Measurements from ENCODE around the gene CFAP410. TPM values are rescaled to one million over a fixed set of nuclear protein-coding genes. Genes with fewer than 3 reads are reported as not detected.

Gene CFAP410
- total and polyA plus RNA-seq, 10 donors = 26.2 to 79.8 (median 33.0) TPM

DNA sequence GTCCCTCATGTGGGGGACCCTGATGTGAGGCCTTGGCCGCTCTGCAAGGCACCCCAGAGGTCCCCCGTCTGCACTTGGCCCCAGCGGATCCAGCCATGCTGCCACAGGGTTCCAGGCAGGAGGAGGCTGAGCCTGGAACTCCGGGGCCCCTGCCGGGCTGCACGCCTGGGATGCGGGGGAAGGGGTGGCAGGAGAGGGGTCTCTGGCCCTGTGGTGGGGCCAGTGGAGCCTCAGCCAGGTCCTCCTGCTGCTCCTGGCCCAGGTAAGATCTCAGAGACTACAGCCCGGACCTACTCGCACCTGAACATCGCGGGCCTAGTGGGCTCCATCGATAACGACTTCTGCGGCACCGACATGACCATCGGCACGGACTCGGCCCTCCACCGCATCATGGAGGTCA, 26.5 kb downstream of the CFAP410 start:
- peaks cover 0 to 100% (median 72%) of the 10 kb centered on the region in 6 donors for H3K36me3 ChIP-seq
- intact Hi-C loops (cut with DNase I; ENCODE audit: low total_unique reads) = no loop called here
- no peak for DNase-seq
- H3K4me1 ChIP-seq = peaks cover 0 to 6% (median 0%) of the 10 kb centered on the region in 6 donors
- no peak overlapping the region for H3K4me3 ChIP-seq
- WGBS, 5 donors = 90 to 100% (median 97%) methylated on average over 9 to 19 of the region's 19 CpGs
- H3K27me3 ChIP-seq (replicated peaks in 1 of 7) = no peaks in the 10 kb centered on the region
- H3K9me3 ChIP-seq = no peaks in the 10 kb centered on the region
- TF ChIP-seq POLR2AphosphoS5 (IDR thresholded peaks at IDR 0.05) (no peak), POLR2A (IDR thresholded peaks at IDR 0.05) (no peak)
- TF ChIP-seq, protein P1, sequence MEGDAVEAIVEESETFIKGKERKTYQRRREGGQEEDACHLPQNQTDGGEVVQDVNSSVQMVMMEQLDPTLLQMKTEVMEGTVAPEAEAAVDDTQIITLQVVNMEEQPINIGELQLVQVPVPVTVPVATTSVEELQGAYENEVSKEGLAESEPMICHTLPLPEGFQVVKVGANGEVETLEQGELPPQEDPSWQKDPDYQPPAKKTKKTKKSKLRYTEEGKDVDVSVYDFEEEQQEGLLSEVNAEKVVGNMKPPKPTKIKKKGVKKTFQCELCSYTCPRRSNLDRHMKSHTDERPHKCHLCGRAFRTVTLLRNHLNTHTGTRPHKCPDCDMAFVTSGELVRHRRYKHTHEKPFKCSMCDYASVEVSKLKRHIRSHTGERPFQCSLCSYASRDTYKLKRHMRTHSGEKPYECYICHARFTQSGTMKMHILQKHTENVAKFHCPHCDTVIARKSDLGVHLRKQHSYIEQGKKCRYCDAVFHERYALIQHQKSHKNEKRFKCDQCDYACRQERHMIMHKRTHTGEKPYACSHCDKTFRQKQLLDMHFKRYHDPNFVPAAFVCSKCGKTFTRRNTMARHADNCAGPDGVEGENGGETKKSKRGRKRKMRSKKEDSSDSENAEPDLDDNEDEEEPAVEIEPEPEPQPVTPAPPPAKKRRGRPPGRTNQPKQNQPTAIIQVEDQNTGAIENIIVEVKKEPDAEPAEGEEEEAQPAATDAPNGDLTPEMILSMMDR (IDR thresholded peaks at IDR 0.05 in 8 of 11, conservative IDR thresholded peaks at IDR 0.05 in 3 of 11) = no peak
- no peak overlapping the region for H3K27ac ChIP-seq

DNA sequence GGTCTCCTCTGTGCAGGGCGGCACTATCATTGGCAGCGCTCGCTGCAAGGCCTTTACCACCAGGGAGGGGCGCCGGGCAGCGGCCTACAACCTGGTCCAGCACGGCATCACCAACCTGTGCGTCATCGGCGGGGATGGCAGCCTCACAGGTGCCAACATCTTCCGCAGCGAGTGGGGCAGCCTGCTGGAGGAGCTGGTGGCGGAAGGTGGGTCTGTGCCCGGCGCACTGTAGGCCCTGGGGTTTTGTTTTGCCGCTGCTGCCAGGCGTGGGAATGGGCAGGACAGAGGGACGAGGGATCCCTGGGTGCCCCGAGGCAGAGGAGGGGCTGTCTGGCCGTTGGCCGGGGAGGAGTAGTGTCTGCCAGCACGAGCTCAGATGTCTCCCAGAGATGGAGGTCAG, 27.1 kb downstream of the CFAP410 start:
- TF ChIP-seq POLR2A (IDR thresholded peaks at IDR 0.05) (no peak), POLR2AphosphoS5 (IDR thresholded peaks at IDR 0.05) (peak in 1 of 3 donors; percentile 9)
- TF ChIP-seq, protein P1 (IDR thresholded peaks at IDR 0.05 in 8 of 11, conservative IDR thresholded peaks at IDR 0.05 in 3 of 11) = no peak
- DNase-seq = no peak
- WGBS, 5 donors = 93 to 96% (median 95%) methylated on average over 21 to 22 of the region's 22 CpGs
- Histone ChIP-seq H3K27ac (no peak overlapping the region), H3K27me3 (replicated peaks in 1 of 7) (no peaks in the 10 kb centered on the region), H3K4me3 (no peak overlapping the region), H3K4me1 (peaks cover 0 to 6% (median 0%) of the 10 kb centered on the region in 6 donors), H3K36me3 (peaks cover 0 to 100% (median 72%) of the 10 kb centered on the region in 6 donors), H3K9me3 (no peaks in the 10 kb centered on the region)
- intact Hi-C loops (cut with DNase I; ENCODE audit: low total_unique reads) = no loop called here

DNA sequence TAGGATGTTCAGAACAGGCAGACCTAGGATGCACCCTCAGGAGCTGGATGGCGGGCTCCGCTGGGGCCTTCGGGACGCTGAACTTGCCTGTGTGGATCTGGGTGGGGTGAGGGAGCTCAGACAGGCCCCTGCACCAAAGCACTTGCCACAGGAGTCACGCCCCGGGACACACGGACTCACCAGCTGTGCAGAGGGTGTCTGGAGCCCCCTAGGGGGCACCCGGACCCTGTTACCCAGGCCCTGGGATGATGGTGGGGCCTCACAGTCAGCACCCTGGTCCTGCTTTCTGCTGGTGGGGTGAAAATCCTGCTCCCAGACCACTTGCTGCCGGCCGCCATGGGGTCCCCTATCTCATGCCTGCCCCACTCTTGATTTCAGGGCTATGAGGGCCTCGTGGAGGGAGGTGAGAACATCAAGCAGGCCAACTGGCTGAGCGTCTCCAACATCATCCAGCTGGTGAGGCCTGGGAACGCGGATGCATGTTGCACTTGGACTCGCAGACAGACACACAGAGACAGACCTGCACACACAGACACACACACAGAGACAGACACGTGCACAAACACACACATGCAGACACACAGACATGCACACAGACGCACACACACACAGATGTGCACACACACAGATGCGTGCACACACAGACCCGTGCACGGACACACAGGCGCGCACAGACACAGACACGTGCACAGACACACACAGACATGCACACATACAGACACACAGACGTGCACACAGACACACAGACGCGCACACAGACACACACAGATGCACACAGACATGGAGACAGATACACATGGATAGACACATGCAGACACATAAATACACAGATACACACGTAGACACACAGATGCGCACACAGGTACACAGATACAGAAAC, 28.3 kb downstream of the CFAP410 start:
- H3K4me3 ChIP-seq = no peak overlapping the region
- 92 to 96% (median 94%) methylated on average over 18 to 28 of the region's 28 CpGs for WGBS, 5 donors
- H3K27me3 ChIP-seq (replicated peaks in 1 of 7) = no peaks in the 10 kb centered on the region
- H3K4me1 ChIP-seq = peaks cover 0 to 16% (median 6%) of the 10 kb centered on the region in 6 donors
- intact Hi-C loops (cut with DNase I; ENCODE audit: low total_unique reads) = no loop called here
- TF ChIP-seq POLR2AphosphoS5 (IDR thresholded peaks at IDR 0.05) (no peak), POLR2A (IDR thresholded peaks at IDR 0.05) (no peak)
- TF ChIP-seq, protein P1 (IDR thresholded peaks at IDR 0.05 in 8 of 11, conservative IDR thresholded peaks at IDR 0.05 in 3 of 11) = no peak
- no peak for DNase-seq
- H3K36me3 ChIP-seq = peaks cover 0 to 100% (median 67%) of the 10 kb centered on the region in 6 donors
- H3K9me3 ChIP-seq = no peaks in the 10 kb centered on the region
- no peak overlapping the region for H3K27ac ChIP-seq

Measured in spleen (tissue), 11 donors.